GM12891 (cell line): ENCODE data around the gene ELOVL6.

Experiments
- POLR2A ChIP-seq: IDR thresholded peaks from 2 replicates; pipeline ENCODE4 v1.6.1; 2011; ENCODE audit warnings: low read depth, low read length, control low read depth
- TAF1 ChIP-seq: IDR thresholded peaks from 2 replicates; pipeline ENCODE4 v1.6.1; 2011; ENCODE audit warnings: low read depth, low read length, control low read depth

- TF ChIP-seq POLR2A, result no peak
- no peak for TF ChIP-seq TAF1
These were observed 25.4 kb downstream of the ELOVL6 start for GRCh38 chr4:110172972-110173371.
